ENCODE data around the gene CHD3.

DNA sequence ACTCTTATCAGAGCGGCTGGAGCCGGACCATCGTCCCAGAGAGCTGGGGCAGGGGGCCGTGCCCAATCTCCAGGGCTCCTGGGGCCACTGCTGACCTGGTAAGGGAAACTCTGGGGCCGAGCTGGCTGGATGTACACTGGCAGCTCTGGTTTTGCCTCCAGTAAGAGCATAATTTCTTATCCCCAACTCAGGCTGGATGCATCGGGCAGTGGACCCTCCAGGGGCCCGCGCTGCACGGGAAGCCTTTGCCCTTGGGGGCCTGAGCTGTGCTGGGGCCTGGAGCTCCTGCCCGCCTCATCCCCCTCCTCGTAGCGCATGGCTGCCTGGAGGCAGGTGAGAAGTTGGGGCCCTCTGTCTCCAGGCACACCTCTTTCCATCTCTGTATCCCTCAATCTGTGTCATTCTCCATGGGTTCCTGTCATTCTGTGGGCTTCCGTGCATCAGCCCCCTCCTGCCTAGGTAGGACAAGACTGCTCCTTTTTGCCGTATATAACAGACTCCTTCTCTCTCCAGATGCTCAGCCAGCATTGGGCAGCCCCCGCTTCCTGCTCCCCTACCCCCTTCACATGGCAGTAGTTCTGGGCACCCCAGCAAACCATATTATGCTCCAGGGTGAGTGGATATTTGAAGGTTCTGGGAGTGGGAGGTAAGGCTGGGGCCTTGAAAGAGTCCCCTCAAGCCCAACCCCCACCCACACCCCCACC lies 43.1 kb upstream of the CHD3 start:
- TF ChIP-seq POLR2AphosphoS5 (IDR thresholded peaks at IDR 0.05; ENCODE audit: low read depth, low read length): no peak
- no peak for TF ChIP-seq CTCF (IDR thresholded peaks at IDR 0.05)
- no peak for TF ChIP-seq SIN3A (IDR thresholded peaks at IDR 0.05; ENCODE audit: borderline replicate concordance, insufficient read depth, low read depth, low read length)
